Hepatocyte (in vitro differentiated cells): ENCODE results near the gene CDH11.

Experiments used
- EZH2 ChIP-seq: fragments of 200-600 bp; sonication (generic); IDR thresholded peaks from 2 replicates; pipeline ENCODE4 v1.6.1; 2016; ENCODE audit warnings: antibody characterized with exemption, mild to moderate bottlenecking, borderline replicate concordance
- EZH2phosphoT487 ChIP-seq: fragments of 200-600 bp; sonication (generic); IDR thresholded peaks from one replicate; pipeline ENCODE4 v1.6.1; 2018; ENCODE audit warnings: antibody characterized with exemption, mild to moderate bottlenecking, low read depth, moderate library complexity; ENCODE audit not compliant: unreplicated experiment, severe bottlenecking
- TF ChIP-seq, protein P1 (sequence below): fragments of 200-600 bp; sonication (generic); IDR thresholded peaks from 2 replicates; pipeline ENCODE4 v1.5.1; 2016; ENCODE audit warnings: antibody characterized with exemption, mild to moderate bottlenecking; ENCODE audit not compliant: poor library complexity

- TF ChIP-seq, protein P1, sequence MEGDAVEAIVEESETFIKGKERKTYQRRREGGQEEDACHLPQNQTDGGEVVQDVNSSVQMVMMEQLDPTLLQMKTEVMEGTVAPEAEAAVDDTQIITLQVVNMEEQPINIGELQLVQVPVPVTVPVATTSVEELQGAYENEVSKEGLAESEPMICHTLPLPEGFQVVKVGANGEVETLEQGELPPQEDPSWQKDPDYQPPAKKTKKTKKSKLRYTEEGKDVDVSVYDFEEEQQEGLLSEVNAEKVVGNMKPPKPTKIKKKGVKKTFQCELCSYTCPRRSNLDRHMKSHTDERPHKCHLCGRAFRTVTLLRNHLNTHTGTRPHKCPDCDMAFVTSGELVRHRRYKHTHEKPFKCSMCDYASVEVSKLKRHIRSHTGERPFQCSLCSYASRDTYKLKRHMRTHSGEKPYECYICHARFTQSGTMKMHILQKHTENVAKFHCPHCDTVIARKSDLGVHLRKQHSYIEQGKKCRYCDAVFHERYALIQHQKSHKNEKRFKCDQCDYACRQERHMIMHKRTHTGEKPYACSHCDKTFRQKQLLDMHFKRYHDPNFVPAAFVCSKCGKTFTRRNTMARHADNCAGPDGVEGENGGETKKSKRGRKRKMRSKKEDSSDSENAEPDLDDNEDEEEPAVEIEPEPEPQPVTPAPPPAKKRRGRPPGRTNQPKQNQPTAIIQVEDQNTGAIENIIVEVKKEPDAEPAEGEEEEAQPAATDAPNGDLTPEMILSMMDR, result no peak
- TF ChIP-seq EZH2phosphoT487 (no peak), EZH2 (no peak)
Observed at GRCh38 chr16:64907844-64908243, 214.0 kb downstream of the CDH11 start.
